ENCODE results near the gene STXBP5.
A peak's percentile ranks its signal among the peaks of the same experiment; 100 is the strongest.

STXBP5 gene

DNA sequence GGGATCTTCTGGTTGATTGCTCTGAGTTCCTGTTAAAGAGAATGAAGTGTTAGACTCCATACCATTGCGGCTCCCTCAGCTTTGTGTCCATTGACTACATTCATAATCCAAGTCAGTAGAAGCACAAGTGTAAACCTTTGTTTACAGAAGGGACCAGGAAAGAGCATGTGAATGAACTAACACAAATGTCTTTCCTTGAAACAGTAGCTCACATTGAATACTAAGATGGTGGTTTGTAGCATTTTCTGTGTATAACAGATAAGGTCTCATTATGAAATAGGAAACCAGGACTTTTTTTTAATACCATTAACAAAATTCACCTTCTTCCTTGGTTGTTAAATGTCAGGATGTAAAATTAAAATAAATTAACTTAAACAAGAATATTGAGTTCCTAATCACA lies 8.4 kb downstream of the STXBP5 start:
- no peak for DNase-seq

GRCh38 chr6:147213772-147214171 lies 9.6 kb downstream of the STXBP5 start:
- no peak for DNase-seq

DNA sequence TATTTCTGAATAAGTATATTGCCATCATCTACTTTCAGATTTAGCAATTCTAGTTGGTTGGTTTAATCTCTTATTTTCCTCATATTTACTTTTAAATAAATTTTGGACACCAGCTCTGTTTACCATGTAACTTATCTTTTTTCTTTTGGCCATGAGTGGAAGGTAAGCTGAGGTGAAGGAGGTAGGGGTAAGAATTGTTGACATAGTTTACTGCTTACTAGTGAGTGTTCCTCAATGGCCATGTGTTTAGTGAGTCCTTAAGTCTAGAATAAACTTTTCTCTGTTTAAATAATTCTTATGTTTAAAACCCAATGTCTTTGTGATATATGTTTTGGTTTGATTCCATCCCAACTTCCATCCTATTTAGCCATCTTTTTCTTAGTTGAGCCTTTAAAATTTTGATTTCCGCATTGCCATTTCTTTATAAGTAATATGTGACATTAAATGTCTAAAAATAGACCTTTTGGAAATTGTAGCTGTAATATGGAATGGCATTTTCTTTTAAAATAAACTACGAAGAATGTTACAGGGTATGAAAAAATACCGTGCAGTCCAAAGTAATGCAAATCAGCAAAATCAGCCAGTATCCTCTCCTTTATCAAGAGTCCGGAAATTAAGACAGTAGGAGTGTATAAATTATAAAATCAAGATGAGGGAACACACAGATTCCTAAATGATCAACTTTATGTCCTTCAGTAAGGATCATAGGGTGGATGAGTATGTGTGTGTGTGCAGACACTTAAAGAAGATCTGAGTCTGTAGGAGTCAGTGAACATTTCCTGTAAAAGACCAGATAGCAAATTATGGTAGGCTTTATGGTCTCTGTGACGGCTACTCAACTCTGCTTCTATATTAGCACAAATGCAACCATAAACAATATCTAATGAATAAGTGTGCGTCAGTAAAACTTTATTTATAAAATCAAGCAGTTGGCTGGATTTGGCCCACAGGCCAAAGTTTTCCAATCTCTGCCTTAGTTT lies 10.3 kb downstream of the STXBP5 start:
- no peak for DNase-seq

GRCh38 chr6:147216915-147217314 lies 12.7 kb downstream of the STXBP5 start:
- DNase-seq = no peak

GRCh38 chr6:147217840-147218404 lies 13.7 kb downstream of the STXBP5 start:
- no peak for DNase-seq

DNA sequence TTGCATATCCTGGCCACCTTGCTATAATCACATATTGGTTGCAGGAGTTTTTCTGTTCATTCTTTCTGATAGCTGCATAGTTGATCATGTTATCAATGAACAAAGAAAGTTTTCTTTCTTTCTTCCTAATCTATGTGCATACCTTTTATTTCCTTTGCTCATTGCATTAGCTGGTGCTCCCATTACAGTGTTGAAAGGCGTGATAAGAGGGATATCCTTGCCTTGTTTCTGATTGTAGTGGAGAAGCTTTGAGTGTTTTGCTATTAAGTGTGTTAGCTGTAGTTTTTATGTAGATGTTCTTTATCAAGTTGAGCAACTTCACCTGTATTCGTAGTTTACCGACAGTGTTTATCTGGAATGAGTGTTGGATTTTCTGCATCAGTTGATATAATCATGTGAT lies 14.6 kb downstream of the STXBP5 start:
- DNase-seq = no peak

GRCh38 chr6:147219463-147219862 lies 15.2 kb downstream of the STXBP5 start:
- no peak for DNase-seq

GRCh38 chr6:147220345-147220744 lies 16.1 kb downstream of the STXBP5 start:
- DNase-seq = no peak

DNA sequence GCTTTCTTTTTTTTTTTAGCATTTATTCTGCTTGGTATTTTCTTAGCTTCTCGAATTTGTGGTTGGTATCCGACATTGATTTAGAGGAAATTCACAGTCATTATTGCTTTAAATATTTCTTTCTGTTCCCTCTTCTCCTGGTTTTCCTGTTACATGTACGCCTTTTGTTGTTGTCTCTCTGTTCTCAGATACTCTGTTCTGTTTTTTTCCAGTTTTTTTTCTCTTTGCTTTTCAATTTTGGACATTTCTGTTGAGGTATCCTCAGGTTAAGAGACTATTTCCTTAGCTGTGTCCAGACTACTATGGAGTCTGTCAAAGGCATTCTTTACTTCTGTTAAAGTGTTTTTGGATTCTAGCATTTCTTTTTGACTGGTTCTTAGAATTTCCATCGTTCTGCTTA lies 17.5 kb downstream of the STXBP5 start:
- no peak for DNase-seq

DNA sequence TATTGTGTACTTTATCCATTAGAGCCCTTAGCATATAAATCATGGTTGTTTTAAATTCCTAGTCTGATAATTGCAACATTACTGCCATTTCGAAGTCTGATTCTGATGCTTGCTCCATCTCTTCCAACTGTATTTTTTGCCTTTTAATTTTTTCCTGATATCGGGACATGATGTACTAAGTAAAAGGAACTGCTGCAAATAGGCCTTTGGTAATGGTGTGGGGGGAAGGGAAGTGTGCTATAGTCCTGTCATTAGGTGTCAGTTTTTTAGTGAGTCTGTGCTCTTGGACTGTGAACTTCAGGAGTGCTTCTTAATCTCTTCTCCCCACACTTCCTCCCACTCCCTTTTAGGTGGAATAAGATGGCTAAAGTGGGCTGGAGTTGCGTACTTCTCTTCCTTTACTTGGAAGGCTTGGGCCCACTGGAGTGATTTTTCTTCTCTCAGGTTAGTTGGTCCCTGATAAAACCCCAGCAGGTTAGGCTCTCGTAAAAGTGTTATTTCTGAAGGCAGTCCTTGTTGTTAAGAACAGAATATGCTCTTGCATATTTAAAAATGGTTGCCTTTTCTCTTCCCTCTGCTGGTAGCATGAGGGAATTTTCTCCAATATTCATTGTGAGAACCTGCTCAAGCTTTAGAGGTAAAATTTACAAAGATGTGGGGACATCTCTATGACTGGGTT lies 18.1 kb downstream of the STXBP5 start:
- DNase-seq = peak; percentile 19

DNA sequence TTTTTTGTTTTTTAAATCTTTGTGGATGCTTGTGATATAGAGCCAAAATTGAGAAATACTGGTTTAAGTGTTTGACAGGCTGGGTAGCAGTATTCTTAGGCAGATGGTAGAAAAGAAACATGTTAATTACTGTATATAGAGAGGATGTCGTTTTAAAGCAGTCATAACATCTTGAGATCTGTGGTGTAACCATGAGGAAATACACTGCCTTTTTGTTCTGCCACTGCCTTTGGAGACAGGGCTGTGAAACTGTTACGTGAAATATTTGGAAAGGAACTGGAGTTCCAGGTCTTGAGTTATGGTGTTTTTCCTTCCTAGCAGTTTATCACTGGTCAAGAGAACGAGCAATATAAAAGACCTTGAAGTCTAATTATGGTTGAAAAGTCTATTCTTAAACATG lies 19.5 kb downstream of the STXBP5 start:
- no peak for DNase-seq

- no peak for DNase-seq
These were observed 22.0 kb downstream of the STXBP5 start for GRCh38 chr6:147226163-147226724.

- DNase-seq = no peak
These were observed 22.7 kb downstream of the STXBP5 start for GRCh38 chr6:147226877-147227276.

- DNase-seq = no peak
These were observed 23.6 kb downstream of the STXBP5 start for GRCh38 chr6:147227770-147228320.

GRCh38 chr6:147231589-147231988 lies 27.4 kb downstream of the STXBP5 start:
- DNase-seq = no peak

- no peak for DNase-seq
These were observed 30.5 kb downstream of the STXBP5 start for GRCh38 chr6:147234685-147235084.

- no peak for DNase-seq
These were observed 33.9 kb downstream of the STXBP5 start for GRCh38 chr6:147238164-147238563.

GRCh38 chr6:147238906-147239305 lies 34.7 kb downstream of the STXBP5 start:
- no peak for DNase-seq

GRCh38 chr6:147244832-147245231 lies 40.6 kb downstream of the STXBP5 start:
- DNase-seq = no peak

DNA sequence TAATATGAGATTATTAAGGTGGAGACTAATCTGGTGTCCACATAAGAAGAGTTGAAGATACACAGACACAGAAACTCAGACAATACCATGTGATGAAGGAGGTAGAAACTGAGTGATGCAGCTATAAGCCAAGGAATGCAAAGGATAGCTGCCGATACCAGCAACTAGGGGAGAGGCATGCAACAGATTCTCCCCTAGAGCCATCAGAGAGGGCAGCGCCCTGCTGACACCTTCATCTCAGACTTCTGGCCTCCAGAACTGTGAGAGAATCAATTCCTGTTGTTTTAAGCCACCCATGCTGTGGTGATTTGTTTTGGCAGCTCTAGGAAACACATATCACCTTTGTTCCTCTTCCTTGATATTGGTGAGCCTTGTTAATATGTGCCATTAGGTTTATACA lies 41.5 kb downstream of the STXBP5 start:
- DNase-seq = no peak

DNA sequence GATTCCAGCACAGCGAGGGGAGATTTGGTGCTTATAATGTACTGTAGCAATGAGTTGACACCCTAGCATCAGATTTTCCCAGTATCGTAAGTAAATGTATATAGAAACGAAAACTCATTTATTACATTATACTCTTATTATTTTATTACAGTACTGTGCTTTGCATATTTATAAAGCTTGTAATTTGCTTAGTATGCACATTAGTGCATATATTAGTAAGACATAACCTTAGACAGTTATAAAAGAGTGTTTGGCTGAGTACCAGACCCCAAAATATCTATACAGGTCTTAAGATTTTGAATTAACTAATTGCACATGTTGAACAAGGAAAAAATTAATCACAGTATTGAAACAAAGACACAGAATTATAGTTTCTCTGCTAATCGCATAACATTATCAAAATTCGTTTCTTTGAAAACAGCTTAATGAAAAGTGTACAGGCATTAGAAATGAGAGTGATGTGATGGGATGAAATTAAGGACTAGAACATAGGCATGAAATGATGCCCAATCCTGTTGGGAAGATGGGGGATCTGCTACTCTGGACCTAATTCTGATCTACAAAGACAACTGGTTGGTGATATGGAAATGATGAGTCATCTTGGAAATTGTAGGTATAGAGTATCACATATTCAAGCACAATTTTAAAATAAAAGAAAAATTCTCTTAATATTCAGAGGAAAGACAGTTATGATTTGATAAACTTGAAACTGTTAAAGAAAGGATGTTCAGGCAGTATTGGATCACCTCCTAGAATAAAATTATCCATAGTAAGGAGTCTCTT lies 42.8 kb downstream of the STXBP5 start:
- DNase-seq = no peak

DNA sequence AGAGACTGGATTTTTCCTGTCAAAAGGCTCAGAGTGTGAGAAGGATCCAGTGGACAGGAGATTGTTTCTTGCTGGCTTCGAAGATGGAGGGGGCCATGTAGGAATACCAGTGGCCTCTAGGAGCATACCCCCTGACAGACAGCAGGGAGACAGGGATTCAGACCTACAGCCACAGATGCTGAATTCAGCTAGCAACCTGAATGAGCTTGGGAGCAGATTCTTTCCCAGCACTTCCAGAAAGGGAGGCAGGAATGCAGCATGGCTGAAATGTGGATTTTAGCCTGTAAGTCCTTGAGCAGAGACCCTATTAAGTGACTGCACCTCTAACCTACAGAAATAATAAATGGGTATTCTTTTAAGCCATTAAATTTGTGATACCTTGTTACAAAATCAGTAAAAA lies 44.6 kb downstream of the STXBP5 start:
- DNase-seq = no peak

All from CD4-positive, alpha-beta T cell treated with Interleukin-12 subunit alpha and Interleukin-12 subunit beta, for 1 hour (primary cell).